PC-9 (cell line): ENCODE measurements around the gene RBM38. TPM values are rescaled to one million over a fixed set of nuclear protein-coding genes. Genes with fewer than 3 reads are reported as not detected.

ENCODE experiments used
- BruUV-seq: library from RNA; stranded (reverse); fragments of 400-500 nt; replicated peaks from 2 replicates; lab custom pipeline; 2021; lab: Mats Ljungman, UMichigan
- CTCF ChIA-PET: fragments of 300-600 bp; sonication (Branson Sonifier 250); formaldehyde crosslinking; loops from one replicate; lab custom pipeline; 2022; ENCODE audit warnings: antibody characterized with exemption; lab: Charles Lee
- POLR2A ChIA-PET: fragments of 300-600 bp; sonication (Branson Sonifier 250); formaldehyde crosslinking; loops from one replicate; lab custom pipeline; 2022; ENCODE audit warnings: antibody characterized with exemption; ENCODE audit not compliant: unreplicated experiment; lab: Charles Lee
- DNase-seq, 2 experiments: peaks; one replicate each; pipeline versions ENCODE4 v3.0.0 to v3.0.0-alpha.2; 2015 to 2022; ENCODE audit warnings: mixed read lengths in 1 of 2
- H2AFZ ChIP-seq: fragments of 200-600 bp; sonication (generic); 2 replicates; pipeline ENCODE4 v1.8.1; 2017; ENCODE audit warnings: antibody characterized with exemption
- H3F3A ChIP-seq: fragments of 200-600 bp; sonication (generic); 2 replicates; pipeline ENCODE4 v1.8.1; 2017; ENCODE audit warnings: antibody characterized with exemption, mild to moderate bottlenecking, low read depth; ENCODE audit not compliant: insufficient read depth
- H3K27ac ChIP-seq: fragments of 200-600 bp; sonication (generic); 2 replicates; pipeline ENCODE4 v1.6.1; 2016; ENCODE audit warnings: mixed run types
- H3K27me3 ChIP-seq: fragments of 200-600 bp; sonication (generic); 2 replicates; pipeline ENCODE4 v1.6.1; 2016; ENCODE audit warnings: low read depth, mixed run types; ENCODE audit not compliant: insufficient read depth
- H3K36me3 ChIP-seq: fragments of 200-600 bp; sonication (generic); 2 replicates; pipeline ENCODE4 v1.6.1; 2016; ENCODE audit warnings: low read depth, mixed run types
- H3K4me1 ChIP-seq: fragments of 200-600 bp; sonication (generic); replicated peaks from 2 replicates; pipeline ENCODE4 v1.6.1; 2016; ENCODE audit warnings: mixed run types; ENCODE audit not compliant: insufficient read depth
- H3K4me2 ChIP-seq: fragments of 200-600 bp; sonication (generic); 2 replicates; pipeline ENCODE4 v1.6.1; 2017; ENCODE audit warnings: mixed run types
- H3K4me3 ChIP-seq: fragments of 200-600 bp; sonication (generic); 2 replicates; pipeline ENCODE4 v1.6.1; 2016; ENCODE audit warnings: mixed run types
- H3K79me2 ChIP-seq: fragments of 200-600 bp; sonication (generic); 2 replicates; pipeline ENCODE4 v1.6.1; 2017; ENCODE audit warnings: low read depth, mixed run types
- H3K9me2 ChIP-seq: fragments of 200-600 bp; sonication (generic); 2 replicates; pipeline ENCODE4 v1.8.1; 2017; ENCODE audit warnings: mild to moderate bottlenecking; ENCODE audit not compliant: insufficient read depth
- H3K9me3 ChIP-seq: fragments of 200-600 bp; sonication (generic); 2 replicates; pipeline ENCODE4 v1.8.1; 2016; ENCODE audit warnings: low read depth; ENCODE audit not compliant: insufficient read depth
- H4K20me1 ChIP-seq: fragments of 200-600 bp; sonication (generic); 2 replicates; pipeline ENCODE4 v1.8.1; 2017; ENCODE audit not compliant: insufficient read depth
- EZH2 ChIP-seq: fragments of 200-600 bp; sonication (generic); IDR thresholded peaks from 2 replicates; pipeline ENCODE4 v1.8.0; 2017; ENCODE audit warnings: antibody characterized with exemption, low read depth
- intact Hi-C: fragments of 100-400 bp; cut with micrococcal nuclease; formaldehyde crosslinking; loops from one replicate; pipeline ENCODE4 v1.10.0; 2022; ENCODE audit not compliant: unreplicated experiment
- total RNA-seq: library from RNA; stranded (reverse); gene quantifications from 2 replicates; pipeline ENCODE4 v1.2.3, GENCODE V29; 2021
- TF ChIP-seq, protein P1 (sequence below): fragments of 200-600 bp; sonication (generic); conservative IDR thresholded peaks from 2 replicates; pipeline ENCODE4 v1.6.1; 2017; ENCODE audit warnings: mixed run types, antibody characterized with exemption, mild to moderate bottlenecking, moderate library complexity

Gene RBM38
- total RNA-seq, 1 experiment from 2014 or later = 25.6 TPM

DNA sequence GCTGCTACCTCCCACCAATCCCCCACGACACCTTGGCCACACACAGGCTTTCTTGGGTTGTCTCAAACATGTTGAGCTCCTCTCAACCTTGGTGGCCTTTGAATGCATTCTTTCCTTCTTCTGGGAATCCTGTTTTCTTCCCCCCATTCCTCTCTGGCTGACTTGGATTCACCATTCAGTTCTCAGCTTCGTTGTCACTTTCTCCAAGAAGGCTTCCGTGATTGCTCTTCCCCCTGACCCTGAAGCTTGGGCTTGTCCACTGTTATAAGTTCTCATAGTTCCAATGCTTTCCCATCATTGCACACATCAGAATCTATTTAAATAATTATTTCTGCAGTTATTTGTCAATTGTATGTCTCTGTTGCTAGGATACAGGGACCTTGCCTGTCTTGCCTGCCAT lies 64.2 kb downstream of the RBM38 start:
- POLR2A ChIA-PET = no interaction called here
- H3K27me3 ChIP-seq = peaks cover 79% of the 10 kb centered on the region
- DNase-seq = no peak
- no peaks in the 10 kb centered on the region for H3K79me2 ChIP-seq
- CTCF ChIA-PET = no interaction called here
- peaks cover 4% of the 10 kb centered on the region; the same call in 1 of the 2 replicates for H4K20me1 ChIP-seq
- H3K4me1 ChIP-seq = no peaks in the 10 kb centered on the region
- no peak overlapping the region for H2AFZ ChIP-seq
- no peak overlapping the region for H3K4me2 ChIP-seq
- intact Hi-C loops = no loop called here
- no peaks in the 10 kb centered on the region for H3K36me3 ChIP-seq
- no peaks in the 10 kb centered on the region for H3F3A ChIP-seq
- no peaks in the 10 kb centered on the region for H3K9me3 ChIP-seq
- no peak overlapping the region for H3K27ac ChIP-seq
- no peak for TF ChIP-seq EZH2
- TF ChIP-seq, protein P1, sequence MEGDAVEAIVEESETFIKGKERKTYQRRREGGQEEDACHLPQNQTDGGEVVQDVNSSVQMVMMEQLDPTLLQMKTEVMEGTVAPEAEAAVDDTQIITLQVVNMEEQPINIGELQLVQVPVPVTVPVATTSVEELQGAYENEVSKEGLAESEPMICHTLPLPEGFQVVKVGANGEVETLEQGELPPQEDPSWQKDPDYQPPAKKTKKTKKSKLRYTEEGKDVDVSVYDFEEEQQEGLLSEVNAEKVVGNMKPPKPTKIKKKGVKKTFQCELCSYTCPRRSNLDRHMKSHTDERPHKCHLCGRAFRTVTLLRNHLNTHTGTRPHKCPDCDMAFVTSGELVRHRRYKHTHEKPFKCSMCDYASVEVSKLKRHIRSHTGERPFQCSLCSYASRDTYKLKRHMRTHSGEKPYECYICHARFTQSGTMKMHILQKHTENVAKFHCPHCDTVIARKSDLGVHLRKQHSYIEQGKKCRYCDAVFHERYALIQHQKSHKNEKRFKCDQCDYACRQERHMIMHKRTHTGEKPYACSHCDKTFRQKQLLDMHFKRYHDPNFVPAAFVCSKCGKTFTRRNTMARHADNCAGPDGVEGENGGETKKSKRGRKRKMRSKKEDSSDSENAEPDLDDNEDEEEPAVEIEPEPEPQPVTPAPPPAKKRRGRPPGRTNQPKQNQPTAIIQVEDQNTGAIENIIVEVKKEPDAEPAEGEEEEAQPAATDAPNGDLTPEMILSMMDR = no peak
- no peak overlapping the region for H3K4me3 ChIP-seq
- H3K9me2 ChIP-seq = no peaks in the 10 kb centered on the region
- BruUV-seq = no TSS peak

DNA sequence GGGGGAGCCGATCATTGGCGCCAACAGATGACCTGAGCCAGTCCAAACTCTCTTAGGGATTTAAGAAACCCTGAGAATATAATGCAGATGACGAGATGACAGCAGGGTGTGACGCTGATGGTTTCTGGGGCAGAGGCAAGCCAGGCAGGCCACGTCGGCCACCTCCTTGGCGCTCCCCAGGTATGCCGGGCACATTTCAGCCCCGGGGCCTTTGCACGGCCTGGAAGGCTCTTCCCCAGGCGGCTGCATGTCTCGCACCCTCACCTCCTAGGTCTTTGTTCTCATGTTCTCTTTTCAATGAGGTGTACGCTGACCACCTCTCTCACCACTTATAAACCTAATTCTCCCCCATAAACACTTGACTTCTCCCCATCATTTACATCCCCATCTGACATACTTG lies 64.9 kb downstream of the RBM38 start:
- intact Hi-C loops = no loop called here
- H3K36me3 ChIP-seq = no peaks in the 10 kb centered on the region
- H3K4me3 ChIP-seq = no peak overlapping the region
- TF ChIP-seq, protein P1 = no peak
- TF ChIP-seq EZH2 = no peak
- H3K9me2 ChIP-seq = no peaks in the 10 kb centered on the region
- H3F3A ChIP-seq = no peaks in the 10 kb centered on the region
- no peak overlapping the region for H3K4me2 ChIP-seq
- DNase-seq = no peak
- H2AFZ ChIP-seq = no peak overlapping the region
- peaks cover 4% of the 10 kb centered on the region; the same call in 1 of the 2 replicates for H4K20me1 ChIP-seq
- H3K9me3 ChIP-seq = no peaks in the 10 kb centered on the region
- ChIA-PET CTCF (no interaction called here), POLR2A (no interaction called here)
- H3K27ac ChIP-seq = no peak overlapping the region
- BruUV-seq = no TSS peak
- H3K79me2 ChIP-seq = no peaks in the 10 kb centered on the region
- peaks cover 77% of the 10 kb centered on the region for H3K27me3 ChIP-seq
- no peaks in the 10 kb centered on the region for H3K4me1 ChIP-seq

DNA sequence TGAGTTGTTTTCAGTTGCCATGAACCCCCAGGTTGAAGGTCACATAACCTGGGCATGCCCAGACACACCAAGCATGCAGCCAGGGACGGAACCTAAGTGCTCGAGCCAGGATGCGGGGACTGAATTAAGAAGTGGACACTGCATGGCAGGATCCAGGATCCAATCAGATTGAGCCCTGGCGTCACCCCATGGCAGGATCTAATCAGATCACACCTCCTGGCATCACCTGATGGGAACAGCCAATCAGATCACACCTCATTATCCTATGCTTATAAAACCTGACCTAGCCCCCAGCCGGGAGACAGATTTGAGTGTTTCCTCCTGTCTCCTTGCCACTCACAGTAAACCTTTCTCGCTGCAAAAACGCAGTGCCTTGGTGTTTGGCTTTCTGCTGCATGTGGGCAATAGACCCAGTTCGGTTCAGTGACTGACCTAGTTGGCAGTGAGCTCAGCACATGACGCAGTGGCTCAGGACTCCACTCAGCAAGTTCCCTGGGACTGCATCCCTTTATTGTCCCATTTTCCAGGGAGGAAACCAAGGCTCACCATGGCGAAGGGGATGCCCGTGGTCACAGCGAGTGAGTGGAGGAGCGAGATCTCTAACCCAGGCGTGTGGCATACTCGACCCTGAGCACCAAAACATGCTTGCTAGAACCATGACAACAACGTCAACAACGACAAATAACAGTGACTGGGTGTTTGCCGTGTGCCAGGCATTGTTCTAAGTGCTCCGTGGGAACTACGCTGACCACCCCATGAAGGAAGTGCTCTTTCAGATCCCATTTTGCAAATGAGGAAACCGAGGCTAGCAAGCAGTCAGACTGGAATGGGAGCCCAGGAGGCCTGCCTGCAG lies 66.3 kb downstream of the RBM38 start:
- Histone ChIP-seq H3K4me3 (no peak overlapping the region), H3K9me3 (no peaks in the 10 kb centered on the region), H3K27me3 (peaks cover 71% of the 10 kb centered on the region), H3K36me3 (no peaks in the 10 kb centered on the region), H3K4me2 (no peak overlapping the region), H3K27ac (no peak overlapping the region), H4K20me1 (peaks cover 4% of the 10 kb centered on the region; the same call in 1 of the 2 replicates), H2AFZ (no peak overlapping the region), H3K79me2 (no peaks in the 10 kb centered on the region), H3F3A (no peaks in the 10 kb centered on the region), H3K9me2 (no peaks in the 10 kb centered on the region), H3K4me1 (no peaks in the 10 kb centered on the region)
- TF ChIP-seq EZH2 = no peak
- TF ChIP-seq, protein P1 = no peak
- POLR2A ChIA-PET = no interaction called here
- no peak for DNase-seq
- no TSS peak for BruUV-seq
- CTCF ChIA-PET = no interaction called here
- intact Hi-C loops = no loop called here
